Endothelial cell of umbilical vein (primary cell): Measurements from ENCODE around the gene PLXDC2. TPM values are rescaled to one million over a fixed set of nuclear protein-coding genes. Genes with fewer than 3 reads are reported as not detected.

Experiments
- BruUV-seq: library from RNA; stranded (reverse); fragments of 400-500 nt; replicated peaks from 2 replicates; lab custom pipeline; 2021; lab: Mats Ljungman, UMichigan
- CTCF ChIA-PET: fragments of 300-600, 350-600 bp; sonication (Branson Sonifier 250); formaldehyde crosslinking; loops from one replicate; lab custom pipeline; 2021; ENCODE audit warnings: antibody characterized with exemption, inconsistent platforms; lab: Charles Lee
- POLR2A ChIA-PET: fragments of 300-600, 350-600 bp; sonication (Branson Sonifier 250); formaldehyde crosslinking; loops from one replicate; lab custom pipeline; 2021; ENCODE audit warnings: antibody characterized with exemption, inconsistent platforms; lab: Charles Lee
- DNase-seq: peaks from one replicate; pipeline ENCODE4 v3.0.0-alpha.2; 2011; ENCODE audit warnings: low read depth, low spot score
- FAIRE-seq: peaks from 2 replicates; lab custom pipeline; 2011; peaks lifted over from hg19 to GRCh38; lab: Jason Lieb, UNC
- H2AFZ ChIP-seq: 2 replicates; pipeline ENCODE4 v1.6.0; 2012; ENCODE audit warnings: low read depth, low read length, control low read depth, inconsistent platforms
- H3K27ac ChIP-seq: 2 replicates; pipeline ENCODE4 v1.5.1; 2011; ENCODE audit warnings: low read depth, mild to moderate bottlenecking, control low read depth, low read length, moderate library complexity; ENCODE audit not compliant: insufficient read depth
- H3K27me3 ChIP-seq, 2 experiments: 2 replicates each; pipeline versions ENCODE4 v1.6.0 to v1.6.1; 2011; ENCODE audit warnings: low read length in 2 of 2, mixed read lengths in 1 of 2; ENCODE audit not compliant: control insufficient read depth in 2 of 2, insufficient read depth in 2 of 2
- H3K36me3 ChIP-seq, 2 experiments: 2 replicates in 1 of 2; 3 replicates in 1 of 2; pipeline ENCODE4 v1.5.1; 2011; ENCODE audit warnings: low read length in 2 of 2, mild to moderate bottlenecking in 1 of 2, moderate library complexity in 1 of 2; ENCODE audit not compliant: control insufficient read depth in 2 of 2, insufficient read depth in 2 of 2; ENCODE audit errors: extremely low read depth in 1 of 2
- H3K4me1 ChIP-seq: 3 replicates; pipeline ENCODE4 v1.5.1; 2011; ENCODE audit warnings: mild to moderate bottlenecking, low read length; ENCODE audit not compliant: control insufficient read depth, insufficient read depth; ENCODE audit errors: extremely low read depth
- H3K4me2 ChIP-seq: 2 replicates; pipeline ENCODE4 v1.6.1; 2011; ENCODE audit warnings: low read length, control low read depth, mixed read lengths; ENCODE audit not compliant: insufficient read depth
- H3K4me3 ChIP-seq, 3 experiments: fragments of 200-600 bp in 1 of 3; sonication (generic), shearing (Covaris generic) in 1 of 3; replicated peaks in 1 of 3; 2 replicates each; pipeline ENCODE4 v1.5.1; 2011 to 2016; ENCODE audit warnings: control low read depth in 3 of 3, low read length in 3 of 3, mild to moderate bottlenecking in 2 of 3, inconsistent platforms in 1 of 3, low read depth in 1 of 3, moderate library complexity in 1 of 3; ENCODE audit not compliant: insufficient read depth in 1 of 3
- H3K79me2 ChIP-seq: 2 replicates; pipeline ENCODE4 v1.6.0; 2012; ENCODE audit warnings: low read length, inconsistent platforms; ENCODE audit not compliant: control insufficient read depth, insufficient read depth
- H3K9ac ChIP-seq: replicated peaks from 2 replicates; pipeline ENCODE3; 2011; ENCODE audit warnings: low read length, control low read depth; ENCODE audit not compliant: insufficient read depth; ENCODE audit errors: extremely low read depth
- H3K9me1 ChIP-seq: replicated peaks from 3 replicates; pipeline ENCODE4 v1.6.0; 2011; ENCODE audit warnings: mild to moderate bottlenecking, low read length; ENCODE audit not compliant: control insufficient read depth, insufficient read depth; ENCODE audit errors: extremely low read depth
- H3K9me3 ChIP-seq: replicated peaks from 2 replicates; pipeline ENCODE4 v1.5.1; 2012; ENCODE audit warnings: low read length, inconsistent platforms; ENCODE audit not compliant: control insufficient read depth, insufficient read depth
- H4K20me1 ChIP-seq: replicated peaks from 2 replicates; pipeline ENCODE3; 2011; ENCODE audit warnings: mild to moderate bottlenecking, low read length; ENCODE audit not compliant: control insufficient read depth, insufficient read depth; ENCODE audit errors: extremely low read depth
- FOS ChIP-seq: IDR thresholded peaks from 2 replicates; pipeline ENCODE4 v1.6.1; 2011; ENCODE audit warnings: mild to moderate bottlenecking, low read length, moderate library complexity, borderline replicate concordance; ENCODE audit not compliant: insufficient read depth
- GATA2 ChIP-seq: IDR thresholded peaks from 2 replicates; pipeline ENCODE4 v1.7.0; 2011; ENCODE audit warnings: low read depth, mild to moderate bottlenecking, moderate library complexity, mixed read lengths, low read length; ENCODE audit not compliant: insufficient read length, insufficient read depth
- MYC ChIP-seq: IDR thresholded peaks from one replicate; pipeline ENCODE4 v1.6.1; 2011; ENCODE audit warnings: mild to moderate bottlenecking, low read depth, low read length
- POLR2AphosphoS5 ChIP-seq: IDR thresholded peaks from 2 replicates; pipeline ENCODE4 v1.6.1; 2012; ENCODE audit warnings: low read depth, mild to moderate bottlenecking, control low read depth, low read length, moderate library complexity; ENCODE audit not compliant: insufficient read depth
- dilution Hi-C: fragments of 300-500 bp; cut with MboI; formaldehyde crosslinking; loops from one replicate; pipeline ENCODE4 v1.15.0; 2019; ENCODE audit warnings: low sequenced_read_pairs; ENCODE audit not compliant: extremely low pct_ligation_motif_present
- intact Hi-C: fragments of 100-400 bp; cut with micrococcal nuclease; formaldehyde crosslinking; loops from one replicate; pipeline ENCODE4 v1.10.0; 2022
- polyA plus RNA-seq, 4 experiments: library from polyadenylated mRNA; depleted of rRNA in 3 of 4; stranded (reverse) in 3 of 4; unstranded in 1 of 4; fragments of >200 nt; gene quantifications; 2 replicates each; pipeline versions ENCODE4 v1.2.1 to v1.2.3, GENCODE V29; 2011 to 2012; ENCODE audit warnings: missing spikeins in 1 of 4
- total RNA-seq: library from RNA; stranded (reverse); gene quantifications from 2 replicates; pipeline ENCODE4 v1.2.3, GENCODE V29; 2021
- TF ChIP-seq, protein P1 (sequence below): IDR thresholded peaks from 2 replicates; pipeline ENCODE4 v1.6.1; 2011; ENCODE audit not compliant: insufficient read depth, insufficient read length

The PLXDC2 gene
- total and polyA plus RNA-seq, 2 donors (not counting 3 experiments of a cell fraction or from before 2014, with no cell fraction given) = 0.32 to 1.2 TPM

DNA sequence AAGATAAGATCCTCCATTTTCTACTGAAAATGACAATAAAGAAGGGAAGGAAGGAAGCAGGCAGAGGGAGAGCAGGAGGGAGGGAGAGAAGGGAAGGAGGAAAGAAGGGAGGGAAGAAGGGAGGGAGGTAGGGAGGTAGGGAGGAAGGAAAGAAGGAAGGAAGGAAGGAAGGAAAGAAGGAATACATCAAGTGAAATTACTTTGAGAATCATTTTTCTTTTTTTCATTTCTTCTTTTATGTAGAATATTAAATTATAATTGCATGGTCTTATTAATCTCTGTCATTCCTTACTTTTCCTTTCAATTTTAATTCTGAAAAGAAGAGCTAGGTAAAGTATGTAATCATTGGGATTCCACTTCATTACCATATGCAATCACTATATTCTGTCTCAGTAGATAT, 97.8 kb downstream of the PLXDC2 start:
- Histone ChIP-seq H4K20me1 (no peaks in the 10 kb centered on the region), H3K79me2 (no peaks in the 10 kb centered on the region), H3K4me3 (no peak overlapping the region), H3K36me3 (no peaks in the 10 kb centered on the region), H3K4me2 (no peak overlapping the region), H3K27ac (no peak overlapping the region), H3K9me1 (no peaks in the 10 kb centered on the region), H3K4me1 (no peaks in the 10 kb centered on the region), H3K9ac (no peak overlapping the region), H2AFZ (no peak overlapping the region), H3K9me3 (no peaks in the 10 kb centered on the region), H3K27me3 (no peaks in the 10 kb centered on the region)
- DNase-seq (no peak), FAIRE-seq (no peak)
- dilution Hi-C loops (no loop called here), intact Hi-C loops (no loop called here)
- TF ChIP-seq FOS (no peak), POLR2AphosphoS5 (no peak), MYC (no peak)
- CTCF ChIA-PET = no interaction called here
- no TSS peak for BruUV-seq
- POLR2A ChIA-PET = no interaction called here

- H2AFZ ChIP-seq = no peak overlapping the region
- no peaks in the 10 kb centered on the region for H3K36me3 ChIP-seq
- H3K4me1 ChIP-seq = no peaks in the 10 kb centered on the region
- TF ChIP-seq, protein P1, sequence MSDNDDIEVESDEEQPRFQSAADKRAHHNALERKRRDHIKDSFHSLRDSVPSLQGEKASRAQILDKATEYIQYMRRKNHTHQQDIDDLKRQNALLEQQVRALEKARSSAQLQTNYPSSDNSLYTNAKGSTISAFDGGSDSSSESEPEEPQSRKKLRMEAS = no peak
- TF ChIP-seq MYC (no peak), GATA2 (no peak)
- dilution Hi-C loops = no loop called here
- no peak overlapping the region for H3K9ac ChIP-seq
- ChIA-PET POLR2A (no interaction called here), CTCF (no interaction called here)
- intact Hi-C loops = no loop called here
- no TSS peak for BruUV-seq
- no peak overlapping the region for H3K4me3 ChIP-seq
- H3K79me2 ChIP-seq = no peaks in the 10 kb centered on the region
- H4K20me1 ChIP-seq = no peaks in the 10 kb centered on the region
- DNase-seq (no peak), FAIRE-seq (no peak)
- no peaks in the 10 kb centered on the region for H3K9me3 ChIP-seq
- H3K9me1 ChIP-seq = no peaks in the 10 kb centered on the region
- H3K27ac ChIP-seq = no peak overlapping the region
- H3K4me2 ChIP-seq = no peak overlapping the region
- H3K27me3 ChIP-seq = no peaks in the 10 kb centered on the region
Observed at GRCh38 chr10:19915125-19915524, 98.9 kb downstream of the PLXDC2 start.
